H9 (cell line): ENCODE results near the gene DBN1. TPM values are rescaled to one million over a fixed set of nuclear protein-coding genes. Genes with fewer than 3 reads are reported as not detected.

Source experiments
- DNase-seq: peaks from one replicate; pipeline ENCODE4 v3.0.0-alpha.2; 2017
- H2AFZ ChIP-seq: one replicate; pipeline ENCODE4 v1.6.1; 2013; ENCODE audit warnings: mild to moderate bottlenecking, low read length, control low read depth, moderate library complexity
- H2AK5ac ChIP-seq: 2 replicates; pipeline ENCODE4 v1.6.1; 2013; ENCODE audit warnings: low read length, control low read depth, mixed read lengths; ENCODE audit not compliant: insufficient read length
- H2BK120ac ChIP-seq: one replicate; pipeline ENCODE4 v1.6.1; 2013; ENCODE audit warnings: low read depth, mild to moderate bottlenecking, low read length, control low read depth, inconsistent platforms; ENCODE audit not compliant: poor library complexity, severe bottlenecking
- H2BK12ac ChIP-seq: 2 replicates; pipeline ENCODE4 v1.6.1; 2013; ENCODE audit warnings: low read length, control low read depth, mixed read lengths, low read depth; ENCODE audit not compliant: insufficient read length
- H2BK15ac ChIP-seq: 2 replicates; pipeline ENCODE4 v1.6.1; 2013; ENCODE audit warnings: low read depth, low read length, control low read depth
- H2BK20ac ChIP-seq: one replicate; pipeline ENCODE4 v1.6.1; 2013; ENCODE audit warnings: low read depth, mild to moderate bottlenecking, low read length, control low read depth, inconsistent platforms; ENCODE audit not compliant: poor library complexity, severe bottlenecking
- H2BK5ac ChIP-seq: 2 replicates; pipeline ENCODE4 v1.6.1; 2013; ENCODE audit warnings: low read length, control low read depth, mixed read lengths; ENCODE audit not compliant: insufficient read length
- H3K14ac ChIP-seq: 2 replicates; pipeline ENCODE4 v1.6.1; 2013; ENCODE audit warnings: low read length, control low read depth; ENCODE audit not compliant: insufficient read depth
- H3K18ac ChIP-seq: 2 replicates; pipeline ENCODE4 v1.6.1; 2013; ENCODE audit warnings: low read depth, mild to moderate bottlenecking, mixed read lengths, low read length, control low read depth; ENCODE audit not compliant: insufficient read length
- H3K23ac ChIP-seq: 2 replicates; pipeline ENCODE4 v1.6.1; 2013; ENCODE audit warnings: low read length, control low read depth, mixed read lengths, low read depth; ENCODE audit not compliant: insufficient read length
- H3K23me2 ChIP-seq: 2 replicates; pipeline ENCODE4 v1.6.1; 2013; ENCODE audit warnings: low read depth, mild to moderate bottlenecking, mixed read lengths, low read length, control low read depth; ENCODE audit not compliant: insufficient read length, poor library complexity, severe bottlenecking
- H3K27ac ChIP-seq: 2 replicates; pipeline ENCODE4 v1.5.1; 2013; ENCODE audit warnings: low read length, control low read depth, mixed read lengths, low read depth; ENCODE audit not compliant: insufficient read length
- H3K27me3 ChIP-seq: 2 replicates; pipeline ENCODE4 v1.6.1; 2013; ENCODE audit warnings: low read length, control low read depth, inconsistent platforms; ENCODE audit not compliant: insufficient read depth
- H3K4ac ChIP-seq: 2 replicates; pipeline ENCODE4 v1.6.1; 2013; ENCODE audit warnings: low read depth, mild to moderate bottlenecking, control low read depth, inconsistent platforms, low read length, moderate library complexity
- H3K4me1 ChIP-seq: 2 replicates; pipeline ENCODE4 v1.6.1; 2013; ENCODE audit warnings: low read length, control low read depth, inconsistent platforms; ENCODE audit not compliant: insufficient read depth
- H3K4me2 ChIP-seq: 2 replicates; pipeline ENCODE4 v1.6.1; 2013; ENCODE audit warnings: low read length, control low read depth, mixed read lengths; ENCODE audit not compliant: insufficient read length, insufficient read depth
- H3K56ac ChIP-seq: 2 replicates; pipeline ENCODE4 v1.6.1; 2013; ENCODE audit warnings: low read depth, mild to moderate bottlenecking, mixed read lengths, low read length, control low read depth; ENCODE audit not compliant: insufficient read length
- H3K79me1 ChIP-seq: 2 replicates; pipeline ENCODE4 v1.6.1; 2013; ENCODE audit warnings: low read depth, mild to moderate bottlenecking, moderate library complexity, low read length, control low read depth, inconsistent platforms; ENCODE audit not compliant: insufficient read depth, poor library complexity, severe bottlenecking
- H3K79me2 ChIP-seq: 2 replicates; pipeline ENCODE4 v1.6.1; 2013; ENCODE audit warnings: low read length, control low read depth, inconsistent platforms; ENCODE audit not compliant: insufficient read depth
- H3K9ac ChIP-seq: 2 replicates; pipeline ENCODE4 v1.6.1; 2013; ENCODE audit warnings: low read length, control low read depth, mixed read lengths; ENCODE audit not compliant: insufficient read length; ENCODE audit errors: extremely low read depth
- H3K9me3 ChIP-seq: one replicate; pipeline ENCODE4 v1.6.1; 2013; ENCODE audit warnings: low read depth, low read length, inconsistent platforms; ENCODE audit not compliant: control insufficient read depth
- H3T11ph ChIP-seq: one replicate; pipeline ENCODE4 v1.6.1; 2013; ENCODE audit warnings: mild to moderate bottlenecking, low read length, control low read depth, inconsistent platforms
- H4K20me1 ChIP-seq: one replicate; pipeline ENCODE4 v1.6.1; 2013; ENCODE audit not compliant: control insufficient read depth, insufficient read length, insufficient read depth
- H4K5ac ChIP-seq: 2 replicates; pipeline ENCODE4 v1.6.1; 2013; ENCODE audit warnings: low read depth, mild to moderate bottlenecking, mixed read lengths, low read length, control low read depth; ENCODE audit not compliant: insufficient read length
- H4K8ac ChIP-seq: replicated peaks from 2 replicates; pipeline ENCODE4 v1.6.1; 2013; ENCODE audit warnings: low read length, control low read depth, mixed read lengths, low read depth; ENCODE audit not compliant: insufficient read length
- H4K91ac ChIP-seq: 2 replicates; pipeline ENCODE4 v1.6.1; 2013; ENCODE audit warnings: low read depth, mild to moderate bottlenecking, moderate library complexity, mixed read lengths, low read length, control low read depth; ENCODE audit not compliant: insufficient read length
- H3K27ac Mint-ChIP-seq, 3 experiments: 2 replicates in 2 of 3; 3 replicates in 1 of 3; pipeline ENCODE4 v1.8.0; 2020 to 2021; ENCODE audit warnings: mixed read lengths in 3 of 3, mild to moderate bottlenecking in 1 of 3, moderate library complexity in 1 of 3
- H3K27me3 Mint-ChIP-seq: 2 replicates; pipeline ENCODE4 v1.8.0; 2021; ENCODE audit warnings: low read depth, mild to moderate bottlenecking, moderate library complexity, mixed read lengths
- H3K36me3 Mint-ChIP-seq, 3 experiments: 2 replicates in 2 of 3; 3 replicates in 1 of 3; pipeline ENCODE4 v1.8.0; 2020 to 2021; ENCODE audit warnings: low read depth in 3 of 3, mixed read lengths in 3 of 3; ENCODE audit not compliant: insufficient read depth in 1 of 3
- H3K4me1 Mint-ChIP-seq, 2 experiments: 2 replicates each; pipeline ENCODE4 v1.8.0; 2020; ENCODE audit warnings: mixed read lengths in 2 of 2
- H3K4me3 Mint-ChIP-seq, 2 experiments: 2 replicates in 1 of 2; 3 replicates in 1 of 2; pipeline ENCODE4 v1.8.0; 2020 to 2021; ENCODE audit warnings: mild to moderate bottlenecking in 2 of 2, mixed read lengths in 2 of 2, moderate library complexity in 1 of 2
- H3K9me3 Mint-ChIP-seq, 2 experiments: 2 replicates in 1 of 2; 3 replicates in 1 of 2; pipeline ENCODE4 v1.8.0; 2020; ENCODE audit warnings: mild to moderate bottlenecking in 2 of 2, mixed read lengths in 2 of 2, moderate library complexity in 1 of 2
- WGBS: extraction: QIAGEN DNeasy Blood & Tissue Kit; methylation state at CpG from one replicate; pipeline ENCODE4 v1.1.7; 2013; ENCODE audit warnings: missing lambda C conversion rate, low lambda C conversion rate, mixed read lengths; ENCODE audit not compliant: insufficient read length; ENCODE audit errors: extremely low coverage; 5-methylcytosine and 5-hydroxymethylcytosine counted together
- total RNA-seq: library from RNA; stranded (reverse); gene quantifications from 2 replicates; pipeline ENCODE4 v1.2.1, GENCODE V29; 2021
- TF ChIP-seq, protein P1 (sequence below): fragments of 200-600 bp; sonication (generic); conservative IDR thresholded peaks from 3 replicates; pipeline ENCODE4 v1.8.0; 2021; ENCODE audit warnings: antibody characterized with exemption, mild to moderate bottlenecking

The DBN1 gene
- total RNA-seq, 1 experiment from 2014 or later: 340 TPM

DNA sequence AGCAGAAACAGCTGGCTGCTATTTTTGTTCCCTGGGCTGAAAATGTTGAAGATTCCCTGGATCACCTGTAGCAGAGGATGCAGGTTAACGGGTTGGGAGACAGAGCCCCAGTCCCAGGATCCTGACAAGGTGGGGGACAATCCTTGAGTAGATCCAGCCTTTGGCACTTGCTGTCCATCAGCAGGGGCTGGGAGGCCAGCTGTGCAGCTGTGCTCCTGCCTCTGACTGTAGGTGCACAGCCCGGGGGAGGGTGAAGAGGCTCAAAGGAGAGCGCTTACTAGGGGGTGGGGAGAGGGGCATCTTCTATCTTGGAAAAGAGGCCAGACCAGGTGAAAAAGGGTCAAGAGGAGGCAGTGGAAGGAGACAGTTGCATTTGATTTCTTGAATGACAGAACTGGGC lies 46.8 kb upstream of the DBN1 start:
- Histone ChIP-seq H3K18ac (no peak overlapping the region), H3K27me3 (no peaks in the 10 kb centered on the region), H3K27ac (no peak overlapping the region), H3K23ac (no peak overlapping the region), H3K4me2 (no peak overlapping the region), H3K56ac (no peak overlapping the region), H3T11ph (no peak overlapping the region), H3K9ac (no peak overlapping the region), H3K14ac (no peak overlapping the region), H2BK15ac (no peak overlapping the region), H3K79me2 (peaks cover 5% of the 10 kb centered on the region; the same call in 1 of the 2 replicates), H2BK12ac (no peak overlapping the region), H3K9me3 (no peaks in the 10 kb centered on the region), H2AFZ (no peak overlapping the region), H4K20me1 (no peaks in the 10 kb centered on the region), H3K79me1 (peaks cover 6% of the 10 kb centered on the region), H2BK20ac (no peak overlapping the region), H3K4me1 (no peaks in the 10 kb centered on the region), H2BK5ac (no peak overlapping the region), H4K5ac (no peak overlapping the region), H2AK5ac (no peak overlapping the region), H3K23me2 (peaks cover 4% of the 10 kb centered on the region), H4K8ac (no peak overlapping the region), H4K91ac (no peak overlapping the region), H3K4ac (no peak overlapping the region), H2BK120ac (no peak overlapping the region)
- TF ChIP-seq, protein P1, sequence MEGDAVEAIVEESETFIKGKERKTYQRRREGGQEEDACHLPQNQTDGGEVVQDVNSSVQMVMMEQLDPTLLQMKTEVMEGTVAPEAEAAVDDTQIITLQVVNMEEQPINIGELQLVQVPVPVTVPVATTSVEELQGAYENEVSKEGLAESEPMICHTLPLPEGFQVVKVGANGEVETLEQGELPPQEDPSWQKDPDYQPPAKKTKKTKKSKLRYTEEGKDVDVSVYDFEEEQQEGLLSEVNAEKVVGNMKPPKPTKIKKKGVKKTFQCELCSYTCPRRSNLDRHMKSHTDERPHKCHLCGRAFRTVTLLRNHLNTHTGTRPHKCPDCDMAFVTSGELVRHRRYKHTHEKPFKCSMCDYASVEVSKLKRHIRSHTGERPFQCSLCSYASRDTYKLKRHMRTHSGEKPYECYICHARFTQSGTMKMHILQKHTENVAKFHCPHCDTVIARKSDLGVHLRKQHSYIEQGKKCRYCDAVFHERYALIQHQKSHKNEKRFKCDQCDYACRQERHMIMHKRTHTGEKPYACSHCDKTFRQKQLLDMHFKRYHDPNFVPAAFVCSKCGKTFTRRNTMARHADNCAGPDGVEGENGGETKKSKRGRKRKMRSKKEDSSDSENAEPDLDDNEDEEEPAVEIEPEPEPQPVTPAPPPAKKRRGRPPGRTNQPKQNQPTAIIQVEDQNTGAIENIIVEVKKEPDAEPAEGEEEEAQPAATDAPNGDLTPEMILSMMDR: no peak
- no CpG with 5 or more reads among the region's 3 CpGs for WGBS
- H3K27ac Mint-ChIP-seq: no peak overlapping the region
- H3K27me3 Mint-ChIP-seq: peaks cover 3% of the 10 kb centered on the region; the same call in 1 of the 2 replicates
- DNase-seq: no peak
- peaks cover 11 to 16% of the 10 kb centered on the region in 2 experiments for H3K4me1 Mint-ChIP-seq
- H3K9me3 Mint-ChIP-seq: peaks cover 0 to 3% of the 10 kb centered on the region in 2 experiments; a peak in 1 of 5 replicates
- no peak overlapping the region for H3K4me3 Mint-ChIP-seq
- H3K36me3 Mint-ChIP-seq: peaks cover 29 to 56% (median 52%) of the 10 kb centered on the region in 3 experiments
